Liver (tissue), 9 donors: ENCODE results near the gene ZNF212. TPM values are rescaled to one million over a fixed set of nuclear protein-coding genes. Genes with fewer than 3 reads are reported as not detected.

ENCODE experiments used
- DNase-seq: peaks from one replicate; pipeline ENCODE4 v3.0.0-alpha.2; 2017; ENCODE audit warnings: low spot score
- H3K27ac ChIP-seq, 2 donors: one replicate each; pipeline ENCODE4 v1.7.0; 2013; ENCODE audit warnings: inconsistent platforms in 2 of 2, low read length in 2 of 2, control low read depth in 1 of 2, low read depth in 1 of 2, mild to moderate bottlenecking in 1 of 2
- H3K27me3 ChIP-seq, 4 donors: one replicate each; pipeline versions ENCODE4 v1.6.1 to v1.7.0; 2013; ENCODE audit warnings: low read length in 3 of 4, inconsistent platforms in 1 of 4, mild to moderate bottlenecking in 1 of 4, moderate library complexity in 1 of 4; ENCODE audit not compliant: control insufficient read depth in 4 of 4, insufficient read depth in 4 of 4
- H3K36me3 ChIP-seq, 4 donors: one replicate each; pipeline versions ENCODE4 v1.6.1 to v1.7.0; 2013; ENCODE audit warnings: low read length in 3 of 4, mild to moderate bottlenecking in 3 of 4, low read depth in 1 of 4, moderate library complexity in 1 of 4; ENCODE audit not compliant: control insufficient read depth in 4 of 4, insufficient read depth in 3 of 4
- H3K4me1 ChIP-seq, 4 donors: one replicate each; pipeline versions ENCODE4 v1.6.1 to v1.7.0; 2013; ENCODE audit warnings: low read length in 3 of 4, mild to moderate bottlenecking in 3 of 4, moderate library complexity in 1 of 4; ENCODE audit not compliant: control insufficient read depth in 4 of 4, insufficient read depth in 4 of 4
- H3K4me3 ChIP-seq, 3 donors: one replicate each; pipeline versions ENCODE4 v1.6.1 to v1.7.0; 2013; ENCODE audit warnings: low read length in 3 of 3, control low read depth in 1 of 3, low read depth in 1 of 3, mild to moderate bottlenecking in 1 of 3
- H3K9ac ChIP-seq, 2 donors: one replicate each; pipeline ENCODE4 v1.7.0; 2013; ENCODE audit warnings: low read length in 2 of 2, mild to moderate bottlenecking in 2 of 2, moderate library complexity in 2 of 2, control low read depth in 1 of 2, low read depth in 1 of 2
- H3K9me3 ChIP-seq, 4 donors: one replicate each; pipeline versions ENCODE4 v1.6.1 to v1.7.0; 2013; ENCODE audit warnings: low read length in 3 of 4; ENCODE audit not compliant: control insufficient read depth in 4 of 4
- EGR1 ChIP-seq, 2 donors: IDR thresholded peaks; 2 replicates each; pipeline ENCODE4 v1.6.1; 2016 to 2018; ENCODE audit warnings: antibody characterized with exemption in 2 of 2, low read depth in 2 of 2
- FOXA1 ChIP-seq: IDR thresholded peaks from 2 replicates; pipeline ENCODE4 v1.6.1; 2016; ENCODE audit warnings: antibody characterized with exemption
- FOXA2 ChIP-seq: IDR thresholded peaks from 2 replicates; pipeline ENCODE4 v1.6.1; 2016; ENCODE audit warnings: antibody characterized with exemption
- GABPA ChIP-seq, 2 donors: IDR thresholded peaks in 1 of 2; conservative IDR thresholded peaks in 1 of 2; 2 replicates each; pipeline ENCODE4 v1.6.1; 2016; ENCODE audit warnings: antibody characterized with exemption in 2 of 2, mild to moderate bottlenecking in 1 of 2, moderate library complexity in 1 of 2
- HNF4A ChIP-seq, 2 donors: conservative IDR thresholded peaks; 2 replicates each; pipeline ENCODE4 v1.6.1; 2016; ENCODE audit warnings: antibody characterized with exemption in 2 of 2, mild to moderate bottlenecking in 2 of 2
- HNF4G ChIP-seq: IDR thresholded peaks from 2 replicates; pipeline ENCODE4 v1.6.1; 2016; ENCODE audit warnings: antibody characterized with exemption
- JUND ChIP-seq, 2 donors: IDR thresholded peaks; 2 replicates each; pipeline ENCODE4 v1.6.1; 2016; ENCODE audit warnings: antibody characterized with exemption in 2 of 2
- NR2F2 ChIP-seq: IDR thresholded peaks from 2 replicates; pipeline ENCODE4 v1.6.1; 2016; ENCODE audit warnings: antibody characterized with exemption
- RAD21 ChIP-seq, 2 donors: IDR thresholded peaks; 2 replicates each; pipeline ENCODE4 v1.6.1; 2016; ENCODE audit warnings: antibody characterized with exemption in 2 of 2, mild to moderate bottlenecking in 2 of 2
- RXRA ChIP-seq, 2 donors: IDR thresholded peaks; 2 replicates each; pipeline ENCODE4 v1.6.1; 2017 to 2018; ENCODE audit warnings: antibody characterized with exemption in 2 of 2, mild to moderate bottlenecking in 1 of 2
- SP1 ChIP-seq: IDR thresholded peaks from 2 replicates; pipeline ENCODE4 v1.6.1; 2018; ENCODE audit warnings: antibody characterized with exemption, mild to moderate bottlenecking
- TAF1 ChIP-seq: conservative IDR thresholded peaks from 2 replicates; pipeline ENCODE4 v1.6.1; 2016; ENCODE audit warnings: antibody characterized with exemption, mild to moderate bottlenecking
- YY1 ChIP-seq: IDR thresholded peaks from 2 replicates; pipeline ENCODE4 v1.6.1; 2016; ENCODE audit warnings: antibody characterized with exemption, mild to moderate bottlenecking
- WGBS: extraction: QIAGEN DNeasy Blood & Tissue Kit; methylation state at CpG from one replicate; pipeline ENCODE4 v1.1.7; 2013; 5-methylcytosine and 5-hydroxymethylcytosine counted together
- polyA plus RNA-seq, 2 donors: library from polyadenylated mRNA; stranded (reverse) in 1 of 2; unstranded in 1 of 2; fragments of 200-250 nt in 1 of 2; fragments of >200 nt in 1 of 2; fragmentation: Nextera tagmentation in 1 of 2; extraction: Ambion mirVana in 1 of 2; gene quantifications; one replicate each; pipeline versions ENCODE4 v1.2.1 to v1.2.3, GENCODE V29; 2013 to 2015
- total RNA-seq, 2 donors: library from RNA; depleted of rRNA; stranded (reverse); fragments of >200 nt; gene quantifications; one replicate each; pipeline ENCODE4 v1.2.3, GENCODE V29; 2014
- TF ChIP-seq, protein P1 (sequence below): IDR thresholded peaks from 2 replicates; pipeline ENCODE4 v1.6.1; 2016; ENCODE audit warnings: antibody characterized with exemption
- TF ChIP-seq, protein P2 (sequence below): IDR thresholded peaks from 2 replicates; pipeline ENCODE4 v1.6.1; 2016; ENCODE audit warnings: antibody characterized with exemption
- TF ChIP-seq, protein P3 (sequence below): fragments of 150-350 bp; IDR thresholded peaks from 2 replicates; pipeline ENCODE4 v1.5.1; 2017; ENCODE audit warnings: improper control_type of control experiment, low read depth, low read length; ENCODE audit not compliant: missing input control
- TF ChIP-seq, protein P4 (sequence below): IDR thresholded peaks from 2 replicates; pipeline ENCODE4 v1.6.1; 2016; ENCODE audit warnings: antibody characterized with exemption
- TF ChIP-seq, protein P5 (sequence below): IDR thresholded peaks from 2 replicates; pipeline ENCODE4 v1.6.1; 2016; ENCODE audit warnings: antibody characterized with exemption, mild to moderate bottlenecking
- donor health status: healthy.
- donor health status: healthy.
- donor health status: healthy.
- donor health status: healthy.
- donor health status: healthy.

Gene ZNF212
- total and polyA plus RNA-seq, 4 donors = 3.4 to 4.9 (median 3.7) TPM

DNA sequence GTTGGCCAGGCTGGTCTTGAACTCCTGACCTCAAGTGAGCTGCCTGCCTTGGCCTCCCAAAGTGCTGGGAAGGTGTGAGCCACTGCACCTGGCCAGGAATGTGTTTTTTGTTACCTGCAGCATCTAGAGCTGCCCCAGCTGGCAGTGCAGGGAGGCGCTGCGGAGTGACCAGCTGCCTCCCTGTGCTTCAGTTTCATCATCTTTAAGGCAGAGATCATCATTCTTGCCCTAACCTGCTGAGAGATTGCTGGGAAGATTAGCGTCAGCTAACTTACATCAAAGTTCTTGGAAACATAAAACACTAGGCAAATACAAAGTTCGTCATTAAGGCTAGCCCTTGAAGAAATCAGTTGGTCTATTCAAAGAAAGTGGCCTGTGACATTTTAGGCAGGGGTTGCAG lies 41.8 kb upstream of the ZNF212 start:
- Histone ChIP-seq H3K27ac (no peak overlapping the region), H3K9ac (no peak overlapping the region), H3K36me3 (peaks cover 18 to 34% (median 30%) of the 10 kb centered on the region in 4 donors), H3K4me1 (peaks cover 7 to 20% (median 17%) of the 10 kb centered on the region in 4 donors), H3K4me3 (no peak overlapping the region), H3K27me3 (no peaks in the 10 kb centered on the region), H3K9me3 (no peaks in the 10 kb centered on the region)
- TF ChIP-seq FOXA1 = no peak
- no peak for TF ChIP-seq SP1
- TF ChIP-seq, protein P1, sequence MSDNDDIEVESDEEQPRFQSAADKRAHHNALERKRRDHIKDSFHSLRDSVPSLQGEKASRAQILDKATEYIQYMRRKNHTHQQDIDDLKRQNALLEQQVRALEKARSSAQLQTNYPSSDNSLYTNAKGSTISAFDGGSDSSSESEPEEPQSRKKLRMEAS = no peak
- TF ChIP-seq, protein P2, sequence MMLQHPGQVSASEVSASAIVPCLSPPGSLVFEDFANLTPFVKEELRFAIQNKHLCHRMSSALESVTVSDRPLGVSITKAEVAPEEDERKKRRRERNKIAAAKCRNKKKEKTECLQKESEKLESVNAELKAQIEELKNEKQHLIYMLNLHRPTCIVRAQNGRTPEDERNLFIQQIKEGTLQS = no peak
- no peak for TF ChIP-seq EGR1 (IDR thresholded peaks at IDR 0.05; ENCODE audit: low read depth in 2 of 2)
- TF ChIP-seq, protein P3, sequence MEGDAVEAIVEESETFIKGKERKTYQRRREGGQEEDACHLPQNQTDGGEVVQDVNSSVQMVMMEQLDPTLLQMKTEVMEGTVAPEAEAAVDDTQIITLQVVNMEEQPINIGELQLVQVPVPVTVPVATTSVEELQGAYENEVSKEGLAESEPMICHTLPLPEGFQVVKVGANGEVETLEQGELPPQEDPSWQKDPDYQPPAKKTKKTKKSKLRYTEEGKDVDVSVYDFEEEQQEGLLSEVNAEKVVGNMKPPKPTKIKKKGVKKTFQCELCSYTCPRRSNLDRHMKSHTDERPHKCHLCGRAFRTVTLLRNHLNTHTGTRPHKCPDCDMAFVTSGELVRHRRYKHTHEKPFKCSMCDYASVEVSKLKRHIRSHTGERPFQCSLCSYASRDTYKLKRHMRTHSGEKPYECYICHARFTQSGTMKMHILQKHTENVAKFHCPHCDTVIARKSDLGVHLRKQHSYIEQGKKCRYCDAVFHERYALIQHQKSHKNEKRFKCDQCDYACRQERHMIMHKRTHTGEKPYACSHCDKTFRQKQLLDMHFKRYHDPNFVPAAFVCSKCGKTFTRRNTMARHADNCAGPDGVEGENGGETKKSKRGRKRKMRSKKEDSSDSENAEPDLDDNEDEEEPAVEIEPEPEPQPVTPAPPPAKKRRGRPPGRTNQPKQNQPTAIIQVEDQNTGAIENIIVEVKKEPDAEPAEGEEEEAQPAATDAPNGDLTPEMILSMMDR = no peak
- TF ChIP-seq RAD21 (IDR thresholded peaks at IDR 0.05) = no peak
- TF ChIP-seq HNF4A (conservative IDR thresholded peaks at IDR 0.05) = no peak
- no peak for TF ChIP-seq FOXA2
- TF ChIP-seq GABPA (IDR thresholded peaks at IDR 0.05 in 1 of 2, conservative IDR thresholded peaks at IDR 0.05 in 1 of 2) = no peak
- TF ChIP-seq HNF4G = no peak
- TF ChIP-seq NR2F2 = no peak
- no peak for TF ChIP-seq TAF1
- no peak for TF ChIP-seq YY1
- TF ChIP-seq, protein P4, sequence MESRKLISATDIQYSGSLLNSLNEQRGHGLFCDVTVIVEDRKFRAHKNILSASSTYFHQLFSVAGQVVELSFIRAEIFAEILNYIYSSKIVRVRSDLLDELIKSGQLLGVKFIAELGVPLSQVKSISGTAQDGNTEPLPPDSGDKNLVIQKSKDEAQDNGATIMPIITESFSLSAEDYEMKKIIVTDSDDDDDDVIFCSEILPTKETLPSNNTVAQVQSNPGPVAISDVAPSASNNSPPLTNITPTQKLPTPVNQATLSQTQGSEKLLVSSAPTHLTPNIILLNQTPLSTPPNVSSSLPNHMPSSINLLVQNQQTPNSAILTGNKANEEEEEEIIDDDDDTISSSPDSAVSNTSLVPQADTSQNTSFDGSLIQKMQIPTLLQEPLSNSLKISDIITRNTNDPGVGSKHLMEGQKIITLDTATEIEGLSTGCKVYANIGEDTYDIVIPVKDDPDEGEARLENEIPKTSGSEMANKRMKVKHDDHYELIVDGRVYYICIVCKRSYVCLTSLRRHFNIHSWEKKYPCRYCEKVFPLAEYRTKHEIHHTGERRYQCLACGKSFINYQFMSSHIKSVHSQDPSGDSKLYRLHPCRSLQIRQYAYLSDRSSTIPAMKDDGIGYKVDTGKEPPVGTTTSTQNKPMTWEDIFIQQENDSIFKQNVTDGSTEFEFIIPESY = no peak
- no peak for TF ChIP-seq RXRA (IDR thresholded peaks at IDR 0.05)
- TF ChIP-seq, protein P5, sequence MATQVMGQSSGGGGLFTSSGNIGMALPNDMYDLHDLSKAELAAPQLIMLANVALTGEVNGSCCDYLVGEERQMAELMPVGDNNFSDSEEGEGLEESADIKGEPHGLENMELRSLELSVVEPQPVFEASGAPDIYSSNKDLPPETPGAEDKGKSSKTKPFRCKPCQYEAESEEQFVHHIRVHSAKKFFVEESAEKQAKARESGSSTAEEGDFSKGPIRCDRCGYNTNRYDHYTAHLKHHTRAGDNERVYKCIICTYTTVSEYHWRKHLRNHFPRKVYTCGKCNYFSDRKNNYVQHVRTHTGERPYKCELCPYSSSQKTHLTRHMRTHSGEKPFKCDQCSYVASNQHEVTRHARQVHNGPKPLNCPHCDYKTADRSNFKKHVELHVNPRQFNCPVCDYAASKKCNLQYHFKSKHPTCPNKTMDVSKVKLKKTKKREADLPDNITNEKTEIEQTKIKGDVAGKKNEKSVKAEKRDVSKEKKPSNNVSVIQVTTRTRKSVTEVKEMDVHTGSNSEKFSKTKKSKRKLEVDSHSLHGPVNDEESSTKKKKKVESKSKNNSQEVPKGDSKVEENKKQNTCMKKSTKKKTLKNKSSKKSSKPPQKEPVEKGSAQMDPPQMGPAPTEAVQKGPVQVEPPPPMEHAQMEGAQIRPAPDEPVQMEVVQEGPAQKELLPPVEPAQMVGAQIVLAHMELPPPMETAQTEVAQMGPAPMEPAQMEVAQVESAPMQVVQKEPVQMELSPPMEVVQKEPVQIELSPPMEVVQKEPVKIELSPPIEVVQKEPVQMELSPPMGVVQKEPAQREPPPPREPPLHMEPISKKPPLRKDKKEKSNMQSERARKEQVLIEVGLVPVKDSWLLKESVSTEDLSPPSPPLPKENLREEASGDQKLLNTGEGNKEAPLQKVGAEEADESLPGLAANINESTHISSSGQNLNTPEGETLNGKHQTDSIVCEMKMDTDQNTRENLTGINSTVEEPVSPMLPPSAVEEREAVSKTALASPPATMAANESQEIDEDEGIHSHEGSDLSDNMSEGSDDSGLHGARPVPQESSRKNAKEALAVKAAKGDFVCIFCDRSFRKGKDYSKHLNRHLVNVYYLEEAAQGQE = no peak
- no peak for TF ChIP-seq JUND (IDR thresholded peaks at IDR 0.05)
- WGBS = 70% methylated on average over 4 of the region's 4 CpGs
- DNase-seq = no peak
